ENCODE data around the gene PHOX2B. TPM values are rescaled to one million over a fixed set of nuclear protein-coding genes. Genes with fewer than 3 reads are reported as not detected.
"Not testable (repeated sequence)": the region's sequence is repeated elsewhere in the genome, so short reads cannot be mapped to it uniquely, and the experiment has no call there.

PHOX2B gene
- total and polyA plus RNA-seq, 9 of the 15 experiments (the other 6 are each of a cell fraction or from before 2014, with no cell fraction given) = not detected

GRCh38 chr4:41741354-41741753, 7.2 kb downstream of the PHOX2B start (continued):
- TF ChIP-seq THAP12 (CRISPR knock-in tag; IDR thresholded peaks at IDR 0.05) (no peak), ETV6 (IDR thresholded peaks at IDR 0.05; ENCODE audit: borderline replicate concordance in 1 of 2, low read depth in 2 of 2, low read length in 1 of 2) (no peak), ETV6 (CRISPR knock-in tag; IDR thresholded peaks at IDR 0.05; ENCODE audit: borderline replicate concordance) (no peak), POLR2B (IDR thresholded peaks at IDR 0.05; ENCODE audit: low read depth, partially characterized antibody) (no peak), HEY1 (CRISPR knock-in tag; IDR thresholded peaks at IDR 0.05; ENCODE audit: borderline replicate concordance) (no peak), BACH1 (tag; IDR thresholded peaks at IDR 0.05) (no peak), ZNF79 (CRISPR knock-in tag; IDR thresholded peaks at IDR 0.05; ENCODE audit: low read depth) (no peak)

GRCh38 chr4:41737491-41737890, 11.0 kb downstream of the PHOX2B start:
- POLR2A ChIA-PET = interaction anchor here (0.6 kb wide), 1 partner anchor 260 kb away, joined by 3 read pairs; no protein-coding TSS in a partner anchor
- H3K27me3 ChIP-seq (ENCODE audit: control insufficient read depth in 2 of 2, insufficient read depth in 2 of 2, low read length in 2 of 2); H4K20me1 ChIP-seq (replicated peaks; ENCODE audit: control insufficient read depth, insufficient read depth, low read length); H3K9ac ChIP-seq (ENCODE audit: insufficient read depth in 1 of 2, low read depth in 2 of 2, low read length in 2 of 2); H3K36me3 ChIP-seq (ENCODE audit: control insufficient read depth, insufficient read depth, low read length); BruUV-seq (replicated peaks); in situ Hi-C loops (cut with MboI); H3K9me1 ChIP-seq (ENCODE audit: control insufficient read depth, insufficient read depth, low read length); H3K4me1 ChIP-seq (replicated peaks in 1 of 2; ENCODE audit: control insufficient read depth in 2 of 2, insufficient read depth in 2 of 2, low read length in 2 of 2); CTCF ChIA-PET (ENCODE audit: low intra/inter-chr PET ratio); H2AFZ ChIP-seq (ENCODE audit: low read depth, low read length); H3K79me2 ChIP-seq (ENCODE audit: control insufficient read depth, insufficient read depth, low read length); H3K4me3 ChIP-seq; FAIRE-seq; ATAC-seq; H3K9me3 ChIP-seq (replicated peaks; ENCODE audit: control insufficient read depth, insufficient read depth, low read depth, low read length); H3K4me2 ChIP-seq (ENCODE audit: insufficient read depth, low read length); intact Hi-C loops (cut with micrococcal nuclease); H3K27ac ChIP-seq (ENCODE audit: extremely low read depth, low read depth, low read length); DNase-seq (ENCODE audit: extremely low read depth in 1 of 4, low spot score in 3 of 4): not testable (repeated sequence)
- 0% methylated on average over 7 of the region's 8 CpGs for WGBS (ENCODE audit: insufficient coverage, low coverage, missing lambda C conversion rate)
